CD4-positive, alpha-beta T cell treated with Interleukin-6 at 100 ng/mL for 8 hours (primary cell): ENCODE measurements around the gene EEF1E1.
A peak's percentile ranks its signal among the peaks of the same experiment; 100 is the strongest.
"Not testable (repeated sequence)": the region's sequence is repeated elsewhere in the genome, so short reads cannot be mapped to it uniquely, and the experiment has no call there.

Experiments
- DNase-seq: peaks from one replicate; pipeline ENCODE4 v3.0.0-alpha.2; 2020; ENCODE audit warnings: mixed read lengths, low spot score

EEF1E1 gene

GRCh38 chr6:8063761-8064637 lies 38.3 kb downstream of the EEF1E1 start, which contains the start of gene BLOC1S5:
BLOC1S5 (minus strand) TSS chr6:8064389; CDS start chr6:8064376, 13 bp downstream.
- DNase-seq = peak; percentile 96

DNA sequence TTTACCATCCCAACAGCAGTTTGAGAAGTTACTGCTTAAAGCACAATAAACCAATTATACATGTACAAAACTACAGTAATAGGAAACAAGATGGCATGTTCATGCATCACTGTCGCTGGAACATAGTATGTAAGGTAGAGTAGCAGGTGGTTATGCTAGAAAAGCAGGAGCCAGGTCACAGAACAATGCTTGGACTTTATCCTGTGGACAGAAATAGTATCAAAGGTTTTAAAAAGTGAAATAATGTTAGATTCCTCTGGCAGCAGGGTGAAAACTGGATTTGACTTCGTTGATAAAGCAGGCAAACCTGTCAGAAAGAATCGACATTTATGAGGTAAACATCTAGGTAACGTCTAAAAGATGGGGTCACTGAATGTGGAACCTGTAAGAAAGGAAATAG lies 40.6 kb downstream of the EEF1E1 start:
- DNase-seq = no peak

DNA sequence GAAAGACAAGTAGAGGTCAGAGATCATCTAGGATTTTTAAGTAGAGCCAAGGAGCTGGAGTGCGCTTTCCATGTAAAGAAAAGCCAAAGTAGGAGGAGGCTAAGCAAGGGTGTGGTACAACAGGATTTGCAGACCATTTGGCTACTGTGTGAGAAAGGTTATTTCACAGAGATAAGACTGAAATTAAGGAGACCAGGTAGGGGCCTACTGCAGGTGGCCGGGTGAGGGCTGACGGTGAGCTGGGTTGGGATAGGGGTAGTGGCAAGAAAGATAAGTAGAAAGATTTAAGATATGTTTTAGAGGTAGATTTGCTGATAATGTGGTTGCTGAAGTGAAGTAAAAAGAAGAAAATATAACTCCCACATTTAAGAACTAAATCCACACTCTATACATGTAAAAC lies 42.0 kb downstream of the EEF1E1 start:
- no peak for DNase-seq

- DNase-seq = no peak
Measured at GRCh38 chr6:8059129-8059528, 43.2 kb downstream of the EEF1E1 start.

DNA sequence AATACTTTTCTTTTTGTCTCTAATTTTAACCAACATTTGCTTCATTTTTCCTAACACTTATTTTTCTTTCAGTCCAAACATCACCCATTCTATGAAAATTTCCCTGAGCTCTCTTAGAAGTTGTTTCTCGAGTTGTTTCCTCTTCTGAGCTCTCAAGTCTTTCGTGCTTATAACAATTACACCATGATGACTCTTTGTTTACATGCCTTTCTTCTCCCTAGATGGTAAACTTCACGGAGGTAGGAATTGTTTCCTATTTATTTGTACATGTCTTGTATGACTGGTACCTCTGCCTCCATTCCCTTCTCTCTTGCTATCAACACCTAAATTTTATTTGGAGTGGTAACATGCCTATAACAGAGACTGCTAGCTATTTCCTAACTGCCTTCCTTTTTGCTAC lies 44.6 kb downstream of the EEF1E1 start:
- no peak for DNase-seq

- no peak for DNase-seq
Measured at GRCh38 chr6:8057263-8057662, 45.1 kb downstream of the EEF1E1 start.

DNA sequence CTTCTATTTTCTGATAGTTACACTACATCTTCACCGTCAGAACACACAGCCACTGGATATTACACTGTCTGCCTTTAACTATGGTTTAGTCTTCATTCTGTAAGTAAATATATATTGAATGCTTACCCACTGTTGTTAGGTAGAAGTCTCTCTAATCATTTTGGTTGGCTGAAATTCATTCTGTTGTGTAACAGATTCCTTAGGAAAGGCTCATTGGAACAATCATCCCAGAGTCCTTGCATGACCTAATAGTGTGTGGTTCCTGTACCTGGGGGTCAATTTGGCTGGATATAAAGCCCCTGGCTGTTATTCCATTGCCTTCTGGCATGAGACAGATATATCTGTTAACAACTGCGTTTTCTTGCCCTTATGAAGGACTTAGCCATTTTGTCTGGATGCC lies 48.1 kb downstream of the EEF1E1 start:
- DNase-seq = no peak

DNA sequence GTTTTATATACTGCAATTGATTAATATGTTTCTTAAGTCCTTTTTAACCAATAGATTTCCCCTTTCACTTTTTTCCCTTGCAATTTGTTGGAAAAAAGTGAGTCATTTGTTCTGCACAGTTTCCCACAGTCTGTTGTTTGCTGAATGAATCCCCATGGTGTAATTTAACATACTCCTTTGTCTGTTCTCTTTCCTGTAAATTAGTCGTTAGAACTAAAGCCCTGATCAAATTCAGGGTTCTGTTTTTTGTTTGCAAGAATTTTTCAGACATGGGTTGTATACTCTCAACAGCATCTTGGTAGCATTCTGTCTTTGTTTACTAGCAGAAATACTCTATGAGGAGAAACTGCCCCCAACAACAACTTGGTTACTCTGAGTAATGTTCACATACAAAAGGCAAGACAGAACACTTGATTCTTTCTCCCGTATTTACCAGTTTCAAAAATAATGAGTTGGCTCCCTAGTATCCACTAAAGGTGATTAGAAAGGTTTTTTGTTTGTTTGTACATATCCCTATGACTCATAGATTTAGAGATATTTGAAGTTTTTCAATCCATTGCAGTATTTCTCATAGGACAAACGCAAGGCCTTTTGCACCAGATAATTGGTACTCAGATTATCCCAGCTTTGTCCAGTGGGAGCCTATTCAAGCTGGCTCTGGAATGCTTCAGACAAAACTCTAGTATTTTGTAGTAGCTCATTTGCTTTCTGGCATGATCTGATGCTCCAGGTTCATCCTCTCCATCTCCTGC lies 54.6 kb downstream of the EEF1E1 start:
- DNase-seq = no peak

GRCh38 chr6:8045769-8046168 lies 56.6 kb downstream of the EEF1E1 start:
- not testable (repeated sequence) for DNase-seq

DNA sequence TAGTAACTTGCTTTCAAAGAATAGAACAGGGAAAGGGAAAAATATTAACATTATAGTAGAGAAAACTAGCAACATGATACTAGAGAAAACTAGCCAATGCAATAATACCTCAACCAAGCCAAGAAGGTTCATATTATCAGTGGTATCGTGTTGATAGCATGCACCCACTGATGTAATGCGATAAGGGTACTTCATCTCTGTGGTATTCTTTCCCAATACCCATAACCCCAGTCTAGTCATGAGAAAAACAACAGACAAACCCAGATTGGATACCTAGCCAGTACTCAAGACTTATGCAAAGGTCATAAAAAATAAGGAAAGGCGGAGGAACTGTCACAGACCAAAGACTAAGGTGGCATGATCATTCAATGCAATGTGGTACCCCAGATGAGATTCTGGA lies 59.1 kb downstream of the EEF1E1 start:
- DNase-seq = no peak

DNA sequence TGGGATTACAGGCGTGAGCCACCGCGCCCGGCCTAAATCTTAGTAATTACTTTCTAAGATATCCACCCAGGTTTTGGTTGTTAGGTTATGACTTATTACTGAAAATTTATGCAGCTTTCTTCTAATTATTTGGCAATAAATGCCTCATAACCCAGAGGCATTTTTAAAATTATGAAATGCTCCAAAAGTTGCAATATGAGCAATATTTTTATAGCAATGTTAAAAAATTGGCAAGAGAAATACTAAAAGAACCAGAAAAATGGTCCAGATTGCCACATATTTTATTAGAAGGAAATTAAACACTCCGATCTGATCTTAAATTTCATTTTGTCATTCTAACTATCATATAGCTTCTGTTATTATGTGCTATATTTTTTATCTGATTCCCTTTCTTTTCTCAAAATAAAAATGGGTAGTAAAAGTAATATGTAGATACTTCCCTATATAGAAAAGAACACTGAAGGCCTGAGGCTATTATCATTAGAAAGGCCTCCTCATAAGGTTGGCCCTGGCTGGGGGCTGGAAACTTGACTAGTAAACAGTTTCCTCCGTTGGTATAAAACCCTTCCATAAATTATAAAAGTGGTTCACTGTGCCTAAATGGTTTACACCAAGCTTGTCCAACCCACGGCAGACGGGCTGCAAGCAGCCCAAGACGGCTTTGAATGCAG lies 60.3 kb downstream of the EEF1E1 start:
- DNase-seq = no peak

- DNase-seq = not testable (repeated sequence)
Measured at GRCh38 chr6:8034107-8034506, 68.2 kb downstream of the EEF1E1 start.

DNA sequence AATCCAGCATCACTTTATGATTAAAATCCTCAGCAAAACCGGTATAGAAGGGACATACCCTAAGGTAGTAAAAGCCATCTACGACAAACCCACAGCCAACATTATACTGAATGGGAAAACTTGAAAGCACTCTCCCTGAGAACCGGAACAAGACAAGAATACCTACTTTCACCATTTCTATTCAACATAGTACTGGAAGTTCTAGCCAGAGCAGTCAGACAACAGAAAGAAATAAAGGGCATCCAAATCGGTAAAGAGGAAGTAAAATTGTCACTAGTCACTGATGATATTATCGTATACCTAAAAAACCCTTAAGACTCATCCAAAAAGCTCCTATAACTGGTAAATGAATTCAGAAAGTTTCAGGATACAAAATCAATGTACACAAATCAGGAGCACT lies 71.4 kb downstream of the EEF1E1 start:
- no peak for DNase-seq
